ENCODE data around the gene PTDSS2.

- TF ChIP-seq CREB1 (CRISPR knock-in tag; IDR thresholded peaks at IDR 0.05) (no peak), CTCF (IDR thresholded peaks at IDR 0.05) (no peak), ELF4 (CRISPR knock-in tag; IDR thresholded peaks at IDR 0.05; ENCODE audit: low read depth) (no peak), MXD4 (CRISPR knock-in tag; IDR thresholded peaks at IDR 0.05; ENCODE audit: borderline replicate concordance) (no peak), E2F1 (CRISPR knock-in tag; IDR thresholded peaks at IDR 0.05) (no peak), JUN (CRISPR knock-in tag; IDR thresholded peaks at IDR 0.05) (no peak)
Observed at GRCh38 chr11:499201-500076, 49.4 kb downstream of the PTDSS2 start.
